Hindlimb muscle (tissue), 1 donor: ENCODE results near the gene SLIT3. TPM values are rescaled to one million over a fixed set of nuclear protein-coding genes. Genes with fewer than 3 reads are reported as not detected.
A peak's percentile ranks its signal among the peaks of the same experiment; 100 is the strongest.

Experiments
- DNase-seq: peaks from one replicate; pipeline ENCODE4 v3.0.0-alpha.2; 2013
- polyA plus RNA-seq: library from polyadenylated mRNA; unstranded; fragments of 120-200 nt; gene quantifications from one replicate; pipeline ENCODE4 v1.2.1, GENCODE V29; 2013; ENCODE audit not compliant: insufficient read length

Gene SLIT3
- polyA plus RNA-seq, 1 donor, result 7.5 TPM

DNA sequence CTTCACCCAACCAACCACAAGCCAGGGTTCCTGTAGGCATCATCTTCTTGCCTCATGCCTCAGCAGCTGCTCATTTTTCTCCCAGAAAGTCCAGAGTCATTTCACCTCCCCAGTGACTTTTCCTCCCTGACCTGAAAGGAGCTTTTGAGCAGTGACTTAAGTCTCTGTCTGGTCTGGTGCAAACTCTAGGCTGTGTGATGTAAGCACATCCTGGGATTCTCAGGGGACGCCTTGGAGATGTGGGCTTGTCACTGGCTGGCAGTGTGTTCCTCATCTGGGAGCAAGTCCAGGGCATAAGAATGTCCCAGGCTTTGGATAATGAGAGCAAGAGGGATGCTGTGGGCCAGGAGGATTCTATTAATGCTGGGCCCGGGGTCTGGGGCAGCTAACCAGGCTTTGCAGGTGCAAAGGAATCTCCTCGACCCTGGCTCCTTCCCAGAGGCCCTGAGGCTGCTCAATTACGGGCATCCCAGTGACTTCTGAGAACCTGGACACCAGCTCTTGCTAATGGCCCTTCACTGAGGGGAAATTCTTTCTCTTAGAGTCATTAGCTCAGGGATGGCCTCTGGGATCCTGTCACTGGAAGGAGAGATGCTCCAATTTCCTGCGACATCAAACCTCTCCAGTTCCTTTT is 510.8 kb downstream of the SLIT3 start:
- DNase-seq, result no peak

DNA sequence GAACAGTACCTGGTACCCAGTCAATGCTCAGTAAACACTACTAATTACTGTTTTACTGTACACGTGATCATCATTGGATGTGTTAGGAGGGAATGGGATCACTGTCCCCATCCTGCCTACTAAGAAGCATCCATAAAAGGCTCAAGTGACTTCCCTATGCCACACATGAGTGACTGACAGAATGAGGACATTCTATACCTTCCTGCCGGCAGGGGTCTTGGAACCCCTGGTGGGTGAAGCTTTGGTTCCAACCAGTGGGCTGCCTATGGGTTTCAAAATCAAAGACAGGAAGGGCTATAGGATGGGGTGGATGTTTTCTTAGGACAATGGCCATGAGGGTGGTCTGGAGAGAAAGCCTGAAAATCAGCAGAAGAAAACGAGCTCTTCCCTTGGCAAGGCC is 512.2 kb downstream of the SLIT3 start:
- DNase-seq, result no peak

DNA sequence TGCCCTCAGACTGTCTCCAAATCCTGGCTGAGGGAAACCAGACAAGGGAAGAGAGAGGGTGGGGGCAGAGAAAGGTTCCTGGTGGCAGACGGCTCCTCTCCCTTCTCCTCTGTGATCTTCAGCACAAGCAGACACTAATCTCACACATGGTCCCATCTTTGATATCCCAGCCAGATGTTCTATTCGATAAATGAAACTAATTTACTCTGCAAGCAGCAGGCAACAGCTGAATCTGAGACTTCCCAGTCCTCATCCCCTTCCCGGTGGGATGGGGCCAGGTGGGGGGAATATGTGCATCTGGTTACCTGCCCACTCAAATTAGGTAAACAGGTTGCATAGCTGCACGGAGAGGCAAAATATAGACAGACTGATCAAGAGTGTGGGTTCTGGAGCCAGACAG is 512.8 kb downstream of the SLIT3 start:
- no peak for DNase-seq

DNA sequence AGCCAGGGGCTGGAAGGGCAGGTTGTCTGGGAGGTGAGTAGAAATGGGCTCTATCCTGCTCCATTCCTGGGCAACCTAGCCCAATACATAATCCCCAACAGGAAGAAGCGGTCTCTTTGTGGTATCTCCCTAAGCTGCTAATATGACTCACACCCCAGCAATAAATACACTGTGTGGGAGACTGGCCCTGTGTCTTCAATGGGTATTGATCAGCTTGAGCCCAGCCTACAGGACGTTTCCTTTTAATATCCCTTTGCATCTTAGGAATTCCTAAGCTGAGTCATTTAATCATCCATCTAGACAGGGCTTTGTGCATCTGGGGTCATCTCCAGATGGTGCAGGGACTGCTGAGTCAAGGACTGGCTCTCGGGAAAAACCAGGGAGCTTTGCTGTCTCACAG is 514.8 kb downstream of the SLIT3 start:
- no peak for DNase-seq

DNA sequence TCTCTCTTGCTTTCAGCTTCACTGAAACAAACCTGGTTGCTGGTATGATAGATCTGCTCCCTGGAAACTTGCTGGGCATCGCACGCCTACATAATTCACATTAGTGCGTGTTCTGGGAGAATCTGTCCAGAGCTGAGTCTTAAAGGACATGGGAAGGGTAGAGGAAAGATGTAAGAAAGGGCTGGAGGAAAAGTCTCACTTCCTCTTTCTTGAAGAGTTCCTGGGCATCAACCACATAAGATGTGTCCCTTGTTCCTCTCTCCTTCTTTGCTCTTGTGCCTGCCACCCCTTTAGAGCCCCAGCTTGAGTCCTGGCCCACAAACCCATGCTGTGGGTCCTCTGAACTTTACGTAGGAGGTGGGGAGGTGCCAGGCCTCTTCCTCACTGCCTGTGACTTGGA is 516.5 kb downstream of the SLIT3 start:
- no peak for DNase-seq

DNA sequence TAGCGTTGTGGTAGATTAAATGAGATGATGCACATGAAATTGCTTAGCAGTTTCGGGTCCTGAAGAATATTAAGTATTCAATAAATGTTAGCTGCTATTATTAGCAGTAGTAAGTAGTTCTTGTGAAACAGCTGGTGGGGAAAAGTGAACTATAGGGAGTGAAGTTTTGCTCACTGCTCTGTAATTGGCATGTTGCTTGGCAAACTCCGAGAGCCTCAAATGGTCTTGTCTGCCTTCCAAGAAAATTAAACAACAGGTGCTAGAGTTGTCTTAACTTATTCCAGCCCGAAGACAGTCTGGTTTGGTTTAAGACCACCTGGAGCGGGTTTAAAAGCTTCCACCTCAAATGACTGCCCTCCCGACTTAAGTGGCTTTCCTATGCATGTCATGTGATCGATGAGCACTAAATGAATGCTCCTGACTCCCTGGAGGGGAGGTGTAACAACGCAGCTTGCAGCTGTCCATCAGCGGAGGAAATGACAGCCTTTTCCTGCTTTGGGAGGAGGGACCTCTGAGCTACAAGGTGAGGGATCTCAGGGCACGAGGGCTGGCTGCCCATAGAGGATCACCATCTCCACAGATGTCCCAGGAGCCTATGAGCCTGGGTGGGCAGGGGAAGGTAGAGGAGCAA is 518.9 kb downstream of the SLIT3 start:
- no peak for DNase-seq

DNA sequence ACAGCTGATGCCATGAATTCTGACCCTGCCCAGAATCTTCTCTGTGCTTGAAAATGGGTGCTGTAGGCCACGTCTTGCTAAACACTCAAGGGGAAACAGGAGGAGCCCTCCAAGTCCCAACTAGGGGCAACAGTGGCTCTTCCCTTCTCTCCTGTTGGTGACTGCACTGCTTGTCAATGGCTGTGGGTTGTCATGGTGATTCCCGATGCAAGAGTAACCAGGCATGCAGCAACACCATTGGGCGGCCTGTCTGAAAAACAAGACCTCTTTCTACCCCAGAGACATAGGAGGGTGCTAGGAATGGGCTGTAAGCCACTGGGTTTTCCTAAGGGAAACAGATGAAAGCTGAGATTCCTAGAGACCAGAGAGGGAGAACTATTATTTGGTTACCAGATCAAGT is 520.1 kb downstream of the SLIT3 start:
- DNase-seq, result no peak

DNA sequence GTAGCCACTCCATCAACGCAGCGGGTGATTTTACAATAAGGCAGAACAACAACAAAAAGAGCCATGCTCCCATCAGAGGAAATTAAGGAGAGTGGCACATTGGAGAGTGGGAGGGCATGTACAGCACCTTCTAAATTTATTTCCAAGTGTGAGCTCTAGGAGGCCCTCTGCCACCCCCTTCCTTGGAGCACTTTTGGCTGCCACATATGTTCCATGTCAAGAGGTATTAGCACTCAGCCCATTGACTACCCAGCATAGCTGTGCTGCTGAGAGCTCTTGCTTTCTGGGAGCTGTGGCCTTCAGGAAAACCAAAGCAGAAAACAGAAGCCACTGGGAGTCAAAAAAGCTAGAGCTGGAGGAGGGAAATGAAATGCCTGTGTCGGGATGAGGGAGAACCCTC is 521.6 kb downstream of the SLIT3 start:
- no peak for DNase-seq

DNA sequence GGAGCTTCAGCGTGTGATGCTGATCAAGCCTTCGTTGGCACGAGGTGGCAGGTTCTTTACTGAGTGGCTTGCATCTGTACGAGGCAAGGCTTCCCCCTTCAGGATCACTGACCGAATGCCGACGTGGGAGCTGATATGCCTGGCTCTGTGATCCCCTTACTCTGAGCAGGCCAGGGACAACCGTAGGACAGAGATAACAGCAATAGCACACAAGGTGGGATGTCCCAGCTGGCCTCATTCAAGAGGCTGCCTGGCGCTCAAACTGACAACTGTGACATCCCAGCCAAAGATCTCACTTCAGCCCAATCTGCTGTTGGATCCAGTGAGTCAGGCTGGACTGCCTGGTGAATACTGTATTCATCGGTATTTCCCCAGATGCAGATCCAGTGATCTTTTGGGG is 522.4 kb downstream of the SLIT3 start:
- no peak for DNase-seq

DNA sequence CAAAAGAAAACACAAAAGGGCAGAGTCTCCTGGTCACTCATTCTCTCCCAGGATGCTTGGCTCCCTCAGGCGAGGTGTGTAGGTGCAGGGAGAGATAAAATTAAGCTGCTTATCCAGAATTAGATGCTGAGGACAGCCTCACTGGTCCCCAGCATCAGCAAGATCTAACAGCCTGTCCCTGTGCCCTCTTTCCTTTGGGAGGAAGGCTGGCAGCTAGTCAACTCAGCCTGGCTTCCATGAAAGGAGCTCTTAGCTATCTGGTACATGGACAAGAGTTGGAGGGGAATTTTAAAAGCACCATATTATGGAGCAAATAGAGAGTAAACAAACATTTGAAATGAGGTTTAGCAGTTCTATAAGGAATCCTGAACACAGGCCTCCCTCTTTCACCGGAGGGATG is 523.3 kb downstream of the SLIT3 start:
- DNase-seq, result no peak

DNA sequence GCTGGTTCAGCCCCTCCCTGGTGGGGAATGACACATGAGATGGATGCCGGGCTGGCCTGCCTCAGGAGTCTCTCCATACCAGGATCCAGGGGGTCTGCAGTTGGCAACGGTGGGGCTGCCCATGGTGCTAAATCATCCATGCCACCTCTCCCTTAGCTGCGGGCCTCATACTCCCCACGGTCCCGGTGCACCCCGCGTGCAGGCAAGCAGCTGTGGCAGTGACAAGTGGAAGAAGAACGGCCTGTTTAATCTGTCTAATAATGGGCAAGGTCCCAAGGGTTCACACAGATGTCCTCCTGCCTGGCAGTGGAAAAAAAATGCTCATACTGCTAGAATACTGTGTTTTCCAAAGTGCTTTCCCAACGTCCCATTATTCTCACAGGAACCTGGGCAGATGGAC is 524.9 kb downstream of the SLIT3 start:
- no peak for DNase-seq

DNA sequence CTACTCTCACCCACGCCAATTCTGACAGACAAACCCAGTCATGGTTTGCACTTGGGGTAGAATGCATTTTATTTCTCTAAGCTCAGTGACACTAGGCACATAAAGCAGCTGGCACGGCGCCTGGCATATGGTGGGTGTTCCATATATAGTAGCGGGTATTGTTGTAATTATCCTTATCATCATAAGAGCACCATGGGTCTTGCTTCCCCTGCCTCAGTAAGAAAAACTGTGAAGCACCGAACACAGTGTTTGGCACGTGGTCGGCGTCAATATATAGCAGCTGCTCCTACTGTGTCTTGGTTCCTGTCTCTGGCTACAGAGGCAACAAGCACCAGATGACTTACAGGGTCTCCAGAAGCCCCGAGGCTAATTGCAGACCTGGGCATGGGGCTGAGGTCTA is 527.7 kb downstream of the SLIT3 start:
- DNase-seq, result no peak

DNA sequence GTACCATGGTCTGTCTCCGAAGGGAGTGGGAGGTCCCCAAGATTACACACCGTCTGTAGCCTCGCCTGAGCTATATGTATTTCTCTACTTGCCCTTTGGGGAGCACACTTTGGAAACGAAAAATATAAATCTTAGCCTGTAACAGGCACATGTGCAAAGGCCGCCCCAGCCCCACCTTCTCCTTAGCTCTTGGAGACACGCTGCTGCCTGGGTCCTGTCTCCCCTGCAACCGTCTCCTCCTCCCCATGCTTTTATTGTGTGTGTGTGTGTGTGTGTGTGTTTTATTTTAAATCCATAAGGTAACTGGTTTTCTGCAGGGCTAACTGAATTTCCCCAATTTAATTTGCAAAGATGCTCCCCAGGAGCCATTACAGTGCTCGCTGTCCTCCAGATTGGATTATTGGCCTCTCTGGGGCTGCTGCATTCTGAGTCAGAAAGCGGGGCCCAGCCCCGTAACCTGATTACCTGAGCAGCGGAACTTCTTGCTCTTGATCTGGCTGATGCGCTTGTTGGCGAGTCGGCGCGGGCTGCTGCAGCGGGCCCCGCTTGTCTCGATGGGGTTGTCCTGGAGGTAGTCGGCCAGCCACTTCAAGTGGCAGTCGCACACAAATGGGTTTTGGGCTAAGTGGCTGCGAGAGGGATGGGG is 528.5 kb downstream of the SLIT3 start:
- DNase-seq, result no peak

DNA sequence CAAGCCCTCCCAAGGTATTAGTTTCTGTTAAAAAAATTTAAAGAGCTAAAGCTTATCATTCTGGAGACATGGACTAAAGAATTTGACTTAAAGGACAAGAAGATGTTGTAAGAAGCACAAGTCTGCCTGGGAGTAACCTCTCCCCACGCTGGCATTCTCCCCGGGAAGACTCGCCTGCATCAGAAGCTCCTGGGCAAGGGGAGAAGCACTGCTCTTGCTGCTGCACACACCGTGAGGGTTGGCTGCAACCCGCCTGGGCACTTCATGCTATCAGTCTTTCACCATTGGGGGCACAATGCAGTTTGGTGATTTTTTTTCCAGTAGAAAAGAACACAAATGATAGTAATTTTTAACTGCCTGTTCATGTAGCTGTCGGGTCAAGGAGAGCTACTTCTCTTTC is 529.3 kb downstream of the SLIT3 start:
- no peak for DNase-seq

DNA sequence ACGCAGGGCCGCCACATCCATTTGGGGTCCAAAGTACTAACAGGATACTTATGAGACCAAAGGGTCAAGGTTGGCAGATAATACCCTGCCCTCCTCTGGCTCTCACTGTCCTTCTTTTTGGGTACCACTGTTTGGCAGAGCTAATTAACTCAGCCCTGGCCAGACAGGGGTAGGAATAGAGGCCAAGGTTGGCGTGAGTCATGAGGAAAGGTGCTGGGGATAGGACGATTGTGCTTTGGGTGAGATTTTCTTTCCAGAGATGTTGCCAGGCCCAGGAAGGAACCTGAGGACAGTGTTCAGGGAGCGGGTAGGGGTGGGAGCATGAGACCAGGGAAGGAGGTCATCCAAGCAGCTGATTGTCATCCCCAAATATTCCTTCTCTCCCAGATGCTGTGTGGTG is 529.9 kb downstream of the SLIT3 start:
- DNase-seq, result no peak

DNA sequence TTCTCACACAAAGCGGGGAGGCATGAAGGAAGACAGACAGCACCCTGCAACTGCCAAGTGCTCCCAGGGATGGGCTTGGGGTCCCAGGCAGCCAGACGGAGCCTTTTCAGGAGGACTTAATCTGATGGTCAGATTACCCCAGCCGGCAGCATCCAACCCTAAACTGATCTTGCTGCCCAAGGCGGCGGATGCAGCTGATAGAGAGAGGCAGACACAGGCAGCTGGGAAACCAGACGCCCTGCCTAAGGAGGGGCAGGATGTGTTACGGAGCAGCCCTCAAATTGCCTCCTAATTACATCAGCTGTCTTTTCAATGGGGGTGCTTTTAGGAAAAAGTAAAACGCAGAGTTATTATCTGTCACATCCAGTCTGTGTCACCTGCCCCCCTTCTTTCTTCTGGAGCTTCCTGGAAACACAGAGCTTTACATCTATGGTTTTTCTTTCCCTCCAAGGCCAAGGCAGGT is 530.9 kb downstream of the SLIT3 start:
- DNase-seq, result no peak

DNA sequence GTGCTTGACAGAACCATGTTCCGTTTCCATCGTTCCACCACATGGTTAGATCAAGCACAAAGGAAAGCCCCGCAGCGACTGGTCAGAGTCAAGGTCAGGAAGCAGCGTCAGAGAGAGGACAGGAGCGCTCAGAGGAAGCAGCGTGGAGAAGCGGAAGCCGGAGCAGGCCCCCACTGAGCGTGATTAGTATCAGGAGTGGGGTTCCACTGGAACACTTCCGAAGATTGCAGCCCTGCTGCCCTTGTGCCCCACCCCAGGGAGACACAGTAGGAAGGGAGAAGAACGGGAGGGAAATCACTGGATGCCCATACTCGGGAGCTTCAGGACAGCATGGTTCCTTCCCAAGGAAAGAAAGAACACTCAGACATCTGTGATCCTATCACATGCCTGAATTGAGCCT is 532.8 kb downstream of the SLIT3 start:
- no peak for DNase-seq

DNA sequence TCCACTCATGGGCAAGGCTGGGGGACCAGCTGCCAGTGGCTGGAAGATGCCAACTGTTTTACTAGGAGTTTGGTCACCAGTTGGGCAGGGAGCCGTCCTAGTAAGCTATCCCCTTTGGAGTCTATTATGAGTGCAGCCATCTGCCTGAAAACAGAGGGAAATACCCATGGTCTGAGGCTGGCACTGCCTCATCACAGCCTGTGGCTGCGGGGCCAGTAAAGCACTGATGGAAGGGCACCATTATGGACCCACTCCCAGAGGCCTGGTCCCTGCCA is 534.6 kb downstream of the SLIT3 start:
- DNase-seq, result no peak

DNA sequence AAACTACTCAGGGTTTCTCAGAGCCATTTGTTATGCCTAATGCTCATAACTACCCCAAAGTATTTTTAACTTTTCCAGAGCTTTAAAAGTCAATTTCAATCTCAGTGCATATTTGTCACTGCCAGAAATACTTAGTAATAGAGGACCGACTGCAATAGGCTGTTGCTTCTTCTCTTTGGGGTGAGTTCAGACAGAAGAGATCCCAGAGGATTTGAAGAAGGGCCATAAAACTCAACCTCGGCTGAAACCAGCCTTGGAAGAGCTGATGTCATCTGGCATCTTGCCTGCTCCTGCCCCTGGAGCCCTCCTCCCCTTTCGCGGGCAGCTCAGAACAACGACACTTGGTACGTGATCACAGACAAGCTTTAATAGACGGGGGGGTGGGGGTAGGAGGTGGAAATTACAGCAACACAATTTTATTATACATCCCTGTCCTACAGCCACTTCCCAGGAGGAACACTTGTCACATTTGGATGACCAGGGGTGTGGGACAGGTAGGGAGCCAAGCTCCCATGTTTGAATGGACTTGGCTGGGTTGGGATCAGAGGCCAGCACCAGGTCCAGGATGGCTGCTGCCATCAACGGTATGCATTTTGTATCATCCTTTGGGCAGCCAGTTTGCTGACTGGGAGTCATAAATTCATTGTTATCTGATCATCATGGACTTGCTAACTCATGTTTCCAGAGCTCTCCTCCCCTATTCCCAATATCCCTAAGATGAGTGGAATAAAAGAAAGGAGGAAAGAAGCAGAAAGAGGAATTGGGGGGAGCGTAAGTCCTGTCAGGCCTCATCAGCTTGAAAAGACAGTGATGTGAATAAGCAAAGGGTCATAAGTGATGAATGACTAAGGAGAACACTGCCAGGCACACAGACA is 535.2 kb downstream of the SLIT3 start:
- DNase-seq, result peak; percentile 34

DNA sequence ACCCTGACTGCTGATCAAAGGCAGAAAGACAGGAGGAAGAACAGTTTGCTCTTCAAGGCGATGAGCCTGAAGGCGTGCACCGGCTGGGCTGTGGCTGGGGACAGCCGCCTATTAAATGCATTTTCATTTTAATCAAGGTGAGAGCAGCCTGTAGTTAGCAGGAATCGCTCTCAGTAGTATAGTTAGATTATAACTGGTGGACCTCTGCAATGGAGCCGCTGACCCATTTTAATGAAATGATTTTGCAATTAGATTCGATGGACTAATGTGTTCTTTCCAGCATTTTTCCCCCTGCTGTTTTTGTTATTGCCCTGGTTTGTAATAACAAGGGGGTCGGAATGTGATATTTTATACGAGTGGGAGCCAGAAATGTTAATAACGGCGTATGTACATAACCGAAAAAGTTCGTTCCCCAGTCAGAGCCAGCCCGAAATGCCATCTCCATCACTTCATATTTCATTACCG is 535.8 kb downstream of the SLIT3 start:
- DNase-seq, result no peak

DNA sequence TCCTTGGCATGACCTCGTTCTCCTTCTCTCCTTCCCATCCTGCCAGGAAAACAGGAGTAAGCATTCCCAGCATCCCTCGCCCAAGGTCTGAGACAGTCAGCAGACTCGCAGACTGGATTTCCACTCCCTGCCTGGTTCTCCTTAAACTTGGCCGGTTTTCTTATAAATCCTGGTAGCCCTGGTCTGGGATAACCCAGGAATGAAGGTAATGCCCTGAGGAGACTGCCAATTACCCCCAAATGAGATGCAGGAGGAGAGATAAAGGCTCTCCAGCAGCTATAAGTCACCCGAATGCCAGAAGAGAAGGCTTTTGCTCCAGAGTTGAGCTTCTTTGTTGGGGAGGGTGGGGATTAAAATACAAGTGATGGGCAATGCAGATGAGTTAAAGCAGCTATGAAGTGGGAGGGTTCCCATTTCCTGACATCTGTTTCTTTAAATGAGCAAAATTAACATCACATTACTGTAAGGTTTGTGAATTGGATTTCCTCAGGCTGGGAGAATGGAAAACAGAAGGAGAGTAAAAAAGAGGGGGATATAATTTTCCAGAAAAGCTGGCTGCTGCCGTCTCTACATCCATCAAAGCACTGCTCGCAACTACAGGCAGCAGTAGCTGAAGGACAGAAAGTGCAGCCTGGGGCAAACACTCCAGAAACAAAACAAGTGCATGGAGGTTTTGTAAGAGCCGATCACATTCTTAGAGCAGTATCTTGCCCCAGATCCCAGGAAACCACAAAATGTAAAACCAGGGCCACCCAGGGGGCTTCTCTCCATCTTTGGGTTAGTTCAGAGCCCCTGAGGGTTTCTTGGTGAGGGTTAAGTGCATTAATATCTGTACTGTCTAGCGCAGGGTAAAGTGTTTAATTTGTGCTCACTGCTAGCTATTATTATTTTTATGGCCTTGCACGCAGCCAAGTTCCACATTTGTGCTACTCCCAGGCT is 544.2 kb downstream of the SLIT3 start:
- peak; percentile 45 for DNase-seq

DNA sequence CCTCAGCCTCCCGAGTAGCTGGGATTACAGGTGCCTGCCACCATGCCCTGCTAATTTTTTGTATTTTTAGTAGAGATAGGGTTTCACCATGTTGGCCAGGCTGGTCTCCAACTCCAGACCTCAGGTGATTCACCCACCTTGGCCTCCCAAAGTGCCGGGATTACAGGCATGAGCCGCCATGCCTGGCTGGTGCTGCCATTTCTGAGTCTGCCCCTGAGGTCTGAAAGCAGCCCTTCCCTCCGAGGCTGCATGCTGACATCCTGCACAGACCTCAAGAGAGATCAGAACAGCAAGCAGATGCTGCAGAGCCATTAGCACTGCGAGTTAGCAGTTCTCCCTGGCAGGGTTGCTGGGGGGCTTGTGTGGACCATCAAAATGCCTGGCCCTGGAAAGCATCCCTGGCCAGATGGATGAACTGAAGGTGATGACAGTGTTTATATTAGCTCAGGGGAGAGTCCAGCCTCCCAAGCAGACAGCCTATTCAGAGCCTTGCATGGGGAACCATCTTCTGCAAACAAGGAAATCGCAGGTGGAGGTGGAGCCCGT is 545.3 kb downstream of the SLIT3 start:
- no peak for DNase-seq
